ENCODE measurements around the gene AGPS. TPM values are rescaled to one million over a fixed set of nuclear protein-coding genes. Genes with fewer than 3 reads are reported as not detected.

AGPS gene
- total and polyA plus RNA-seq, 2 experiments from 2014 or later: 22.9 to 36.7 TPM

GRCh38 chr2:177519534-177520115 lies 127.1 kb downstream of the AGPS start:
- in situ Hi-C loops (cut with MboI): no loop called here

GRCh38 chr2:177520324-177520723 lies 127.8 kb downstream of the AGPS start:
- Histone ChIP-seq H3K4me2 (ENCODE audit: unreplicated experiment) (no peak overlapping the region), H3K4me3 (no peak overlapping the region), H3K27ac (no peak overlapping the region), H3K36me3 (ENCODE audit: low read depth) (peaks cover 13% of the 10 kb centered on the region), H4K20me1 (ENCODE audit: insufficient read depth) (no peaks in the 10 kb centered on the region), H3K9me2 (ENCODE audit: insufficient read depth) (no peaks in the 10 kb centered on the region), H3F3A (ENCODE audit: insufficient read depth) (no peaks in the 10 kb centered on the region), H3K9ac (no peak overlapping the region), H2AFZ (no peak overlapping the region), H3K79me2 (ENCODE audit: insufficient read depth) (no peaks in the 10 kb centered on the region), H3K27me3 (replicated peaks; ENCODE audit: insufficient read depth) (no peaks in the 10 kb centered on the region), H3K9me3 (ENCODE audit: low read depth) (no peaks in the 10 kb centered on the region), H3K4me1 (ENCODE audit: insufficient read depth) (no peaks in the 10 kb centered on the region)
- TF ChIP-seq EZH2 (IDR thresholded peaks at IDR 0.05; ENCODE audit: insufficient read depth, poor library complexity, severe bottlenecking) (no peak), EZH2phosphoT487 (IDR thresholded peaks at IDR 0.05; ENCODE audit: insufficient read depth, low read depth) (no peak)
- in situ Hi-C loops (cut with MboI): no loop called here
- DNase-seq: no peak
- 70 to 71% methylated on average over 2 of the region's 2 CpGs for whole genome bisulfite sequencing, 2 experiments (ENCODE audit: low coverage in 1 of 2, low lambda C conversion rate in 2 of 2, missing lambda C conversion rate in 2 of 2)

More at GRCh38 chr2:177519534-177520115, 127.1 kb downstream of the AGPS start:
- TF ChIP-seq EZH2 (IDR thresholded peaks at IDR 0.05; ENCODE audit: insufficient read depth, poor library complexity, severe bottlenecking) (no peak), EZH2phosphoT487 (IDR thresholded peaks at IDR 0.05; ENCODE audit: insufficient read depth, low read depth) (no peak)
- H3K9me2 ChIP-seq (ENCODE audit: insufficient read depth): no peaks in the 10 kb centered on the region
- DNase-seq: no peak
- H3K4me1 ChIP-seq (ENCODE audit: insufficient read depth): no peaks in the 10 kb centered on the region
- no peak overlapping the region for H3K9ac ChIP-seq
- no peak overlapping the region for H3K4me3 ChIP-seq
- H3K36me3 ChIP-seq (ENCODE audit: low read depth): peaks cover 20% of the 10 kb centered on the region
- no peaks in the 10 kb centered on the region for H3K27me3 ChIP-seq (replicated peaks; ENCODE audit: insufficient read depth)
- no peak overlapping the region for H3K4me2 ChIP-seq (ENCODE audit: unreplicated experiment)
- H3F3A ChIP-seq (ENCODE audit: insufficient read depth): no peaks in the 10 kb centered on the region
- no peaks in the 10 kb centered on the region for H3K9me3 ChIP-seq (ENCODE audit: low read depth)
- H3K79me2 ChIP-seq (ENCODE audit: insufficient read depth): no peaks in the 10 kb centered on the region
- no peak overlapping the region for H3K27ac ChIP-seq
- no peak overlapping the region for H2AFZ ChIP-seq
- H4K20me1 ChIP-seq (ENCODE audit: insufficient read depth): no peaks in the 10 kb centered on the region

- H3K27ac ChIP-seq: no peak overlapping the region
- TF ChIP-seq EZH2phosphoT487 (IDR thresholded peaks at IDR 0.05; ENCODE audit: insufficient read depth, low read depth): no peak
- TF ChIP-seq EZH2 (IDR thresholded peaks at IDR 0.05; ENCODE audit: insufficient read depth, poor library complexity, severe bottlenecking): no peak
- no peaks in the 10 kb centered on the region for H3K27me3 ChIP-seq (replicated peaks; ENCODE audit: insufficient read depth)
- in situ Hi-C loops (cut with MboI): no loop called here
- H3K36me3 ChIP-seq (ENCODE audit: low read depth): peaks cover 5% of the 10 kb centered on the region
- H3K4me2 ChIP-seq (ENCODE audit: unreplicated experiment): no peak overlapping the region
- H3K79me2 ChIP-seq (ENCODE audit: insufficient read depth): no peaks in the 10 kb centered on the region
- no peaks in the 10 kb centered on the region for H4K20me1 ChIP-seq (ENCODE audit: insufficient read depth)
- WGBS, 2 experiments (ENCODE audit: low coverage in 1 of 2, low lambda C conversion rate in 2 of 2, missing lambda C conversion rate in 2 of 2): 81% methylated on average over 3 of the region's 3 CpGs
- no peak overlapping the region for H3K9ac ChIP-seq
- H2AFZ ChIP-seq: no peak overlapping the region
- no peak overlapping the region for H3K4me3 ChIP-seq
- H3F3A ChIP-seq (ENCODE audit: insufficient read depth): no peaks in the 10 kb centered on the region
- H3K4me1 ChIP-seq (ENCODE audit: insufficient read depth): no peaks in the 10 kb centered on the region
- no peaks in the 10 kb centered on the region for H3K9me3 ChIP-seq (ENCODE audit: low read depth)
- DNase-seq: no peak
- H3K9me2 ChIP-seq (ENCODE audit: insufficient read depth): no peaks in the 10 kb centered on the region
Observed at GRCh38 chr2:177523781-177524180, 131.2 kb downstream of the AGPS start.

- no peaks in the 10 kb centered on the region for H3K4me1 ChIP-seq (ENCODE audit: insufficient read depth)
- no peak overlapping the region for H2AFZ ChIP-seq
- in situ Hi-C loops (cut with MboI): no loop called here
- WGBS, 2 experiments (ENCODE audit: low coverage in 1 of 2, low lambda C conversion rate in 2 of 2, missing lambda C conversion rate in 2 of 2): 98% methylated on average over 3 of the region's 3 CpGs
- DNase-seq: no peak
- H4K20me1 ChIP-seq (ENCODE audit: insufficient read depth): no peaks in the 10 kb centered on the region
- H3F3A ChIP-seq (ENCODE audit: insufficient read depth): no peaks in the 10 kb centered on the region
- H3K79me2 ChIP-seq (ENCODE audit: insufficient read depth): no peaks in the 10 kb centered on the region
- H3K4me2 ChIP-seq (ENCODE audit: unreplicated experiment): no peak overlapping the region
- no peaks in the 10 kb centered on the region for H3K9me2 ChIP-seq (ENCODE audit: insufficient read depth)
- H3K36me3 ChIP-seq (ENCODE audit: low read depth): peaks cover 5% of the 10 kb centered on the region
- H3K9ac ChIP-seq: no peak overlapping the region
- TF ChIP-seq EZH2phosphoT487 (IDR thresholded peaks at IDR 0.05; ENCODE audit: insufficient read depth, low read depth): no peak
- no peak for TF ChIP-seq EZH2 (IDR thresholded peaks at IDR 0.05; ENCODE audit: insufficient read depth, poor library complexity, severe bottlenecking)
- no peaks in the 10 kb centered on the region for H3K9me3 ChIP-seq (ENCODE audit: low read depth)
- no peak overlapping the region for H3K4me3 ChIP-seq
- H3K27ac ChIP-seq: no peak overlapping the region
- no peaks in the 10 kb centered on the region for H3K27me3 ChIP-seq (replicated peaks; ENCODE audit: insufficient read depth)
Observed at GRCh38 chr2:177525351-177525924, 132.9 kb downstream of the AGPS start.

Data from GM23248 (cell line).